ENCODE results near the gene PCBP4. TPM values are rescaled to one million over a fixed set of nuclear protein-coding genes. Genes with fewer than 3 reads are reported as not detected.

PCBP4 gene
- polyA plus RNA-seq, 1 donor (not counting 4 experiments of a cell fraction or from before 2014, with no cell fraction given), result 25.2 TPM

- H3K4me3 ChIP-seq (ENCODE audit: control insufficient read depth in 2 of 3, extremely low read depth in 1 of 3, insufficient read depth in 2 of 3, low read depth in 1 of 3, low read length in 3 of 3), result no peak overlapping the region
- FAIRE-seq (no peak), DNase-seq (ENCODE audit: low read depth, low spot score) (no peak)
- no peaks in the 10 kb centered on the region for H3K27me3 ChIP-seq (ENCODE audit: control insufficient read depth, extremely low read depth, insufficient read depth, low read length)
- H3K9me1 ChIP-seq (ENCODE audit: control insufficient read depth, extremely low read depth, insufficient read depth, low read length), result no peaks in the 10 kb centered on the region
- H3K79me2 ChIP-seq (ENCODE audit: control insufficient read depth, insufficient read depth, low read length), result peaks cover 9% of the 10 kb centered on the region
- dilution Hi-C loops (cut with MboI; ENCODE audit: extremely low pct_ligation_motif_present, low sequenced_read_pairs), result no loop called here
- TF ChIP-seq CTCF (optimal IDR thresholded peaks at IDR 0.05 in 1 of 3, IDR thresholded peaks at IDR 0.05 in 1 of 3, conservative IDR thresholded peaks at IDR 0.05 in 1 of 3; ENCODE audit: extremely low read depth in 1 of 3, insufficient read depth in 2 of 3, low read length in 3 of 3), result no peak
- TF ChIP-seq EZH2 (IDR thresholded peaks at IDR 0.05; ENCODE audit: low read length), result no peak
- H3K4me1 ChIP-seq (ENCODE audit: control insufficient read depth, extremely low read depth, insufficient read depth, low read length), result peaks cover 19% of the 10 kb centered on the region
- H3K9ac ChIP-seq (ENCODE audit: control insufficient read depth, extremely low read depth, insufficient read depth, low read length), result no peak overlapping the region
- no peaks in the 10 kb centered on the region for H4K20me1 ChIP-seq (ENCODE audit: control insufficient read depth, extremely low read depth, insufficient read depth, low read length)
- no peaks in the 10 kb centered on the region for H3K9me3 ChIP-seq (ENCODE audit: control insufficient read depth, low read depth, low read length)
- H3K4me2 ChIP-seq (ENCODE audit: control insufficient read depth, extremely low read depth, insufficient read depth, low read depth, low read length), result no peak overlapping the region
- H3K27ac ChIP-seq (ENCODE audit: control insufficient read depth, insufficient read depth, low read length), result no peak overlapping the region
- H2AFZ ChIP-seq (ENCODE audit: control insufficient read depth, low read length), result no peak overlapping the region
- peaks cover 2 to 6% of the 10 kb centered on the region in 2 experiments for H3K36me3 ChIP-seq (ENCODE audit: control insufficient read depth in 2 of 2, extremely low read depth in 1 of 2, insufficient read depth in 2 of 2, low read length in 2 of 2)
Measured at GRCh38 chr3:51999846-52000245, 32.6 kb upstream of the PCBP4 start.

GRCh38 chr3:51998774-51999173 lies 31.5 kb upstream of the PCBP4 start:
- no peaks in the 10 kb centered on the region for H3K9me3 ChIP-seq (ENCODE audit: control insufficient read depth, low read depth, low read length)
- no peak overlapping the region for H3K4me3 ChIP-seq (ENCODE audit: control insufficient read depth in 2 of 3, extremely low read depth in 1 of 3, insufficient read depth in 2 of 3, low read depth in 1 of 3, low read length in 3 of 3)
- TF ChIP-seq EZH2 (IDR thresholded peaks at IDR 0.05; ENCODE audit: low read length) (no peak), CTCF (optimal IDR thresholded peaks at IDR 0.05 in 1 of 3, IDR thresholded peaks at IDR 0.05 in 1 of 3, conservative IDR thresholded peaks at IDR 0.05 in 1 of 3; ENCODE audit: extremely low read depth in 1 of 3, insufficient read depth in 2 of 3, low read length in 3 of 3) (no peak)
- peaks cover 12 to 15% of the 10 kb centered on the region in 2 experiments for H3K36me3 ChIP-seq (ENCODE audit: control insufficient read depth in 2 of 2, extremely low read depth in 1 of 2, insufficient read depth in 2 of 2, low read length in 2 of 2)
- no peak overlapping the region for H3K4me2 ChIP-seq (ENCODE audit: control insufficient read depth, extremely low read depth, insufficient read depth, low read depth, low read length)
- no peak overlapping the region for H3K9ac ChIP-seq (ENCODE audit: control insufficient read depth, extremely low read depth, insufficient read depth, low read length)
- H3K4me1 ChIP-seq (ENCODE audit: control insufficient read depth, extremely low read depth, insufficient read depth, low read length), result peaks cover 24% of the 10 kb centered on the region
- H2AFZ ChIP-seq (ENCODE audit: control insufficient read depth, low read length), result no peak overlapping the region
- no peaks in the 10 kb centered on the region for H3K9me1 ChIP-seq (ENCODE audit: control insufficient read depth, extremely low read depth, insufficient read depth, low read length)
- DNase-seq (ENCODE audit: low read depth, low spot score) (no peak), FAIRE-seq (no peak)
- H3K27ac ChIP-seq (ENCODE audit: control insufficient read depth, insufficient read depth, low read length), result no peak overlapping the region
- dilution Hi-C loops (cut with MboI; ENCODE audit: extremely low pct_ligation_motif_present, low sequenced_read_pairs), result no loop called here
- no peaks in the 10 kb centered on the region for H3K27me3 ChIP-seq (ENCODE audit: control insufficient read depth, extremely low read depth, insufficient read depth, low read length)
- peaks cover 19% of the 10 kb centered on the region for H3K79me2 ChIP-seq (ENCODE audit: control insufficient read depth, insufficient read depth, low read length)
- peaks cover 4% of the 10 kb centered on the region for H4K20me1 ChIP-seq (ENCODE audit: control insufficient read depth, extremely low read depth, insufficient read depth, low read length)

Data from keratinocyte (primary cell).